Naive thymus-derived CD4-positive, alpha-beta T cell (primary cell): ENCODE results near the gene CAPN5. TPM values are rescaled to one million over a fixed set of nuclear protein-coding genes. Genes with fewer than 3 reads are reported as not detected.
A peak's percentile ranks its signal among the peaks of the same experiment; 100 is the strongest.

Experiments
- ATAC-seq: fragments of 150-1000 bp; cut with Tn5 transposase; 2 replicates; pipeline ENCODE4 v1.10.0; 2021; ENCODE audit warnings: mild to moderate bottlenecking, moderate library complexity
- CTCF ChIA-PET: fragments of 350-600 bp; sonication (Branson Sonifier 250); formaldehyde crosslinking; loops from one replicate; lab custom pipeline; 2021; ENCODE audit warnings: antibody characterized with exemption; lab: Charles Lee
- POLR2A ChIA-PET: fragments of 350-600 bp; sonication (Branson Sonifier 250); formaldehyde crosslinking; loops from one replicate; lab custom pipeline; 2021; ENCODE audit warnings: antibody characterized with exemption, inconsistent platforms; lab: Charles Lee
- DNase-seq, 9 donors: peaks; one replicate each; pipeline versions ENCODE4 v3.0.0 to v3.0.0-alpha.2; 2020 to 2022; ENCODE audit warnings: mixed read lengths in 1 of 9
- H3K27ac ChIP-seq: one replicate; pipeline ENCODE4 v1.7.0; 2013; ENCODE audit warnings: mild to moderate bottlenecking, low read depth, low read length, moderate library complexity
- H3K27me3 ChIP-seq, 2 donors: one replicate each; pipeline ENCODE4 v1.7.0; 2013; ENCODE audit warnings: low read length in 2 of 2, mild to moderate bottlenecking in 2 of 2, moderate library complexity in 2 of 2; ENCODE audit not compliant: control insufficient read depth in 2 of 2, insufficient read depth in 2 of 2
- H3K36me3 ChIP-seq, 3 experiments: 1 replicate in 2 of 3; 2 replicates in 1 of 3; pipeline ENCODE4 v1.7.0; 2013; ENCODE audit warnings: low read length in 3 of 3, mild to moderate bottlenecking in 3 of 3, moderate library complexity in 1 of 3; ENCODE audit not compliant: insufficient read depth in 3 of 3, control insufficient read depth in 2 of 3
- H3K4me1 ChIP-seq, 2 donors: one replicate each; pipeline ENCODE4 v1.7.0; 2013; ENCODE audit warnings: low read length in 2 of 2, mild to moderate bottlenecking in 2 of 2, moderate library complexity in 1 of 2; ENCODE audit not compliant: control insufficient read depth in 2 of 2, insufficient read depth in 2 of 2
- H3K4me3 ChIP-seq: 2 replicates; pipeline ENCODE4 v1.7.0; 2013; ENCODE audit warnings: mild to moderate bottlenecking, low read length
- H3K9me3 ChIP-seq, 3 experiments: 1 replicate in 2 of 3; 2 replicates in 1 of 3; pipeline ENCODE4 v1.7.0; 2013; ENCODE audit warnings: low read length in 3 of 3; ENCODE audit not compliant: control insufficient read depth in 2 of 3
- H3K27ac Mint-ChIP-seq, 9 donors: one replicate each; pipeline ENCODE4 v1.8.0; 2020 to 2022; ENCODE audit warnings: mixed read lengths in 9 of 9, mild to moderate bottlenecking in 8 of 9, moderate library complexity in 5 of 9, inconsistent platforms in 2 of 9
- H3K27me3 Mint-ChIP-seq, 5 donors: one replicate each; pipeline ENCODE4 v1.8.0; 2021 to 2022; ENCODE audit warnings: mixed read lengths in 5 of 5, mild to moderate bottlenecking in 1 of 5
- H3K36me3 Mint-ChIP-seq, 5 donors: one replicate each; pipeline ENCODE4 v1.8.0; 2020 to 2022; ENCODE audit warnings: mixed read lengths in 5 of 5, mild to moderate bottlenecking in 3 of 5, inconsistent platforms in 1 of 5
- H3K4me1 Mint-ChIP-seq, 7 donors: one replicate each; pipeline ENCODE4 v1.8.0; 2020 to 2022; ENCODE audit warnings: mixed read lengths in 7 of 7, mild to moderate bottlenecking in 3 of 7, inconsistent platforms in 1 of 7
- H3K4me3 Mint-ChIP-seq, 10 donors: one replicate each; pipeline ENCODE4 v1.8.0; 2020 to 2022; ENCODE audit warnings: mild to moderate bottlenecking in 10 of 10, mixed read lengths in 10 of 10, moderate library complexity in 6 of 10, inconsistent platforms in 2 of 10
- H3K9me3 Mint-ChIP-seq, 11 donors: one replicate each; pipeline ENCODE4 v1.8.0; 2020 to 2022; ENCODE audit warnings: mixed read lengths in 11 of 11, mild to moderate bottlenecking in 4 of 11, inconsistent platforms in 1 of 11, moderate library complexity in 1 of 11
- intact Hi-C, 2 donors: fragments of 100-400 bp; cut with micrococcal nuclease; formaldehyde crosslinking; loops; one replicate each; pipeline ENCODE4 v1.15.1; 2023
- polyA plus RNA-seq, 2 donors: library from polyadenylated mRNA; unstranded; fragments of 300-500 nt; fragmentation: Illumina TruSeq; gene quantifications; one replicate each; pipeline ENCODE4 v1.2.3, GENCODE V29; 2021
- total RNA-seq, 6 experiments: library from RNA in 5 of 6; stranded (reverse) in 5 of 6; gene quantifications; 1 replicate in 5 of 6; 2 replicates in 1 of 6; pipeline ENCODE4 v1.2.3 and lab custom pipeline; 2021 to 2026

CAPN5 gene
- total and polyA plus RNA-seq, 7 experiments from 2014 or later: 0.94 to 5.8 (median 5.6) TPM

DNA sequence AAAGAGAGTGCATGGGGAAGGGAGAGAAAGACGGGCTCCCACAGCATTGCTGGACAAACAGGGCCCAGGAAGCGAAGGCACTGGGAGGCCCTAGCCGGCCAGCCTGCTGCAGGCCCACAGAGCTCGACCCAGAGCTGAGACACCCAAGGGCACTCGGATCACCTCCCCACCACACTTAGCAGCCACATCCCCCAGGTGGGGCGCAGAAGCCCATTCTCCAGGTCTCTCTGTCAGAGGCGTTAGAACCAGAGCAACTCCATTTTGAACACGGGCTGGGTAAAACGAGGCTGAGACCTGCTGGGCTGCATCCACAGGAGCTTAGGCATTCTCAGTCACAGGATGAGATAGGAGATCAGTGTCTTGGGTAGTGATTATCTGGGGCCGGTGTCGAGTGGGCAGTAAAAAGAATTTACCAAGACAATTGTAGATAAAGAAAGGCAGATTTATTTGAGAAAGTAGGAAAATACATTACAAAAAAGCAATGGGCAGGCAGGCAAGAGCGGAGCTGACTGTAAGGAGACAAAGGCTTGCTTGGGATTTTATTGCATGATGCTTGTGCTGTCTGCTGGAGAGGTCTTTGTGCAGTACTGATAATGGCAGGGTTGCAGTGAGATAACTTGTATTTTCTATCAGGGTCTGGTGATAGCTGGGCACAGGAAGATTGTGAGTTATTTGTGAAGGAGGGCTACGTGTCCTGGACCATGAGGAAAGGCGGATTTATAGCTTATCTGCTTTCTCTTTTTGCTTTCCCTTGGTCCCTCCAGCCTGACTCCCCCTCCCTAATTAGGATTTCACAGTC, 13.4 kb upstream of the CAPN5 start:
- DNase-seq: no peak
- H3K27me3 Mint-ChIP-seq: peaks cover 0 to under 1% (median 0%) of the 10 kb centered on the region in 5 donors
- H3K4me3 ChIP-seq: no peak overlapping the region
- H3K36me3 Mint-ChIP-seq: no peaks in the 10 kb centered on the region
- CTCF ChIA-PET: interaction anchor here (1.0 to 1.2 kb wide), 2 partner anchors 38 to 134 kb away, joined by 3 to 8 read pairs; no protein-coding TSS in a partner anchor
- H3K36me3 ChIP-seq: no peaks in the 10 kb centered on the region
- no peaks in the 10 kb centered on the region for H3K27me3 ChIP-seq
- no peak for ATAC-seq
- H3K9me3 ChIP-seq: peaks cover 0 to 13% (median 0%) of the 10 kb centered on the region in 3 experiments
- intact Hi-C loops: no loop called here
- H3K4me3 Mint-ChIP-seq: no peak overlapping the region
- peaks cover 0 to 29% (median 9%) of the 10 kb centered on the region in 11 donors for H3K9me3 Mint-ChIP-seq
- H3K4me1 Mint-ChIP-seq: no peaks in the 10 kb centered on the region
- no peaks in the 10 kb centered on the region for H3K4me1 ChIP-seq
- POLR2A ChIA-PET: no interaction called here
- H3K27ac Mint-ChIP-seq: no peak overlapping the region
- no peak overlapping the region for H3K27ac ChIP-seq

DNA sequence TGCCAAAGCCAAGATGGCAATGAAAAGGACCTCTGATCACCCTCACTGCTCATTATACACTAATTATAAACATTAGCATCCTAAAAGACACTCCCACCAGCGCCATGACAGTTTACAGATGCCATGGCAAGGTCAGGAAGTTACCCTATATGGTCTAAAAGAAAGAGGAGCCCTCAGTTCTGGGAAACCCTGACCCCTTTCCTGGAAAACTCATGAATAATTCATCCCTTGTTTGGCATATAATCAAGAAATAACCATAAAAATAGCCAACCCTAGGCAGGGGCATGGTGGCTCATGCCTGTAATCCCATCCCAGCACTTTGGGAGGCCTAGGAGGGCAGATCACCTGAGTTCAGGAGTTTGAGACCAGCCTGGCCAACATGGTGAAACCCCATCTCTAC, 12.7 kb upstream of the CAPN5 start:
- H3K36me3 ChIP-seq: no peaks in the 10 kb centered on the region
- POLR2A ChIA-PET: no interaction called here
- DNase-seq: no peak
- H3K4me3 Mint-ChIP-seq: no peak overlapping the region
- H3K27ac Mint-ChIP-seq: no peak overlapping the region
- no peaks in the 10 kb centered on the region for H3K36me3 Mint-ChIP-seq
- intact Hi-C loops: no loop called here
- peaks cover 0 to 13% (median 0%) of the 10 kb centered on the region in 3 experiments for H3K9me3 ChIP-seq
- no peak overlapping the region for H3K27ac ChIP-seq
- no peak for ATAC-seq
- no peaks in the 10 kb centered on the region for H3K27me3 ChIP-seq
- peaks cover 0 to 29% (median 9%) of the 10 kb centered on the region in 11 donors for H3K9me3 Mint-ChIP-seq
- CTCF ChIA-PET: interaction anchor here (1.2 kb wide), 1 partner anchor 37 kb away, joined by 8 read pairs; no protein-coding TSS in a partner anchor
- H3K4me1 Mint-ChIP-seq: no peaks in the 10 kb centered on the region
- H3K4me1 ChIP-seq: no peaks in the 10 kb centered on the region
- no peak overlapping the region for H3K4me3 ChIP-seq
- peaks cover 0 to 6% (median 0%) of the 10 kb centered on the region in 5 donors for H3K27me3 Mint-ChIP-seq

DNA sequence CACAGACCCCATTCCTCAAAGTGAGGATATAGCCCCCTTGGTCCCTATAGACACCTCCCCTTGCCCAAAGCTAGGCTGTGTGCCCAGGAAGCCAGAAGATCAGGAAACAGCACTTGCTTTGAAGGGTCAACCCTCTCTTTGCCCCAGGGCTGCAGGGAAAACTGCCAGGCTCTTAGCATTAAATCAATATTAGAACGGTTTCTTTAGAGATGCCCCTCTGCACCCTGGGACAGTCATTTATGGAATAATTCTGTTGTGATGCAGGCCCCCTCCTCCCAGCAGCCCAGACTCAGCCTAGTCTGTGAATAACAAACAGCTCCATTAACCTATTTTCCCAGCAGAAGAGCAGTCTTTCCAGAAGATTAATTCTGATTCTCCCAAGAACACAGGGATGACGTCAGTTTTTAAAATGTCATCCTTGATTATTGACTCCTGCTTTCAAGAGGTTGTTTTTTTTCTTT, 11.6 kb upstream of the CAPN5 start:
- CTCF ChIA-PET: interaction anchor here (0.7 kb wide), 2 partner anchors 35 to 1264 kb away, joined by 3 to 5 read pairs; no protein-coding TSS in a partner anchor
- no peaks in the 10 kb centered on the region for H3K4me1 Mint-ChIP-seq
- H3K36me3 Mint-ChIP-seq: no peaks in the 10 kb centered on the region
- intact Hi-C loops: no loop called here
- POLR2A ChIA-PET: no interaction called here
- peaks cover 0 to 29% (median 9%) of the 10 kb centered on the region in 11 donors for H3K9me3 Mint-ChIP-seq
- Histone ChIP-seq H3K9me3 (peaks cover 0 to 13% (median 0%) of the 10 kb centered on the region in 3 experiments), H3K4me1 (no peaks in the 10 kb centered on the region), H3K36me3 (no peaks in the 10 kb centered on the region), H3K27me3 (no peaks in the 10 kb centered on the region), H3K27ac (no peak overlapping the region), H3K4me3 (no peak overlapping the region)
- no peak for ATAC-seq
- peaks cover 0 to 12% (median 0%) of the 10 kb centered on the region in 5 donors for H3K27me3 Mint-ChIP-seq
- peak overlapping the region in 1 of 9 donors; percentile 23 for H3K27ac Mint-ChIP-seq
- DNase-seq: no peak
- H3K4me3 Mint-ChIP-seq: no peak overlapping the region

DNA sequence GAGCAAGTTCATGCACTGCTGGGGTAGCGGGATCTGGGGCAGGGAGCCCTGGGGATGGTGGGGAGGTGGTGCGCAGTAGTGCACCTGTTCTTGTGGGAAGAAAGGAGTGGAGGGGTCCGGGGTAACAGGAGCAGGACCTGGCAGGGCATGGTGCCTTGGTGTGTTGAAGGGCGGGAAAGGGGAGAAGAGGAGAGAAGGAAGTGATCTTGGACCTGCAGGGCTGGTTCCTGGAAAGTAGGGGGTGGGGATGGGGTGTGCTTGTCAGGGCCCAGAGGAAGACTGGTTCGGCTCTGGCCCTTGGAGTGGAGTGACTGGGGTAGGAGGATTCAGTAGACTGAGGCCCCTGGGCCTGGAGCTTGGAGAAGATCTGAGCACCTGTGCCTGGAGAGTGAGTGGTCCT, 10.9 kb upstream of the CAPN5 start:
- Histone ChIP-seq H3K27me3 (no peaks in the 10 kb centered on the region), H3K9me3 (peaks cover 0 to 13% (median 0%) of the 10 kb centered on the region in 3 experiments), H3K4me3 (no peak overlapping the region), H3K4me1 (no peaks in the 10 kb centered on the region), H3K27ac (no peak overlapping the region), H3K36me3 (no peaks in the 10 kb centered on the region)
- Mint-ChIP-seq H3K9me3 (peaks cover 0 to 29% (median 9%) of the 10 kb centered on the region in 11 donors), H3K27me3 (peaks cover 0 to 20% (median 0%) of the 10 kb centered on the region in 5 donors), H3K4me1 (no peaks in the 10 kb centered on the region), H3K4me3 (no peak overlapping the region), H3K36me3 (no peaks in the 10 kb centered on the region), H3K27ac (no peak overlapping the region)
- intact Hi-C loops: no loop called here
- ChIA-PET POLR2A (no interaction called here), CTCF (interaction anchor here (0.7 kb wide), 1 partner anchor 1265 kb away, joined by 5 read pairs; no protein-coding TSS in a partner anchor)
- ATAC-seq (no peak), DNase-seq (no peak)

GRCh38 chr11:77056814-77057402, 9.9 kb upstream of the CAPN5 start:
- H3K36me3 ChIP-seq: no peaks in the 10 kb centered on the region
- POLR2A ChIA-PET: no interaction called here
- no peaks in the 10 kb centered on the region for H3K4me1 ChIP-seq
- ATAC-seq: no peak
- H3K27me3 ChIP-seq: no peaks in the 10 kb centered on the region
- intact Hi-C loops: no loop called here
- Mint-ChIP-seq H3K36me3 (no peaks in the 10 kb centered on the region), H3K4me3 (no peak overlapping the region), H3K27me3 (peaks cover 0 to 28% (median 0%) of the 10 kb centered on the region in 5 donors), H3K9me3 (peaks cover 0 to 34% (median 10%) of the 10 kb centered on the region in 11 donors), H3K4me1 (no peaks in the 10 kb centered on the region), H3K27ac (no peak overlapping the region)
- no peak overlapping the region for H3K4me3 ChIP-seq
- CTCF ChIA-PET: no interaction called here
- no peak overlapping the region for H3K27ac ChIP-seq
- peaks cover 0 to 13% (median 0%) of the 10 kb centered on the region in 3 experiments for H3K9me3 ChIP-seq
- no peak for DNase-seq

DNA sequence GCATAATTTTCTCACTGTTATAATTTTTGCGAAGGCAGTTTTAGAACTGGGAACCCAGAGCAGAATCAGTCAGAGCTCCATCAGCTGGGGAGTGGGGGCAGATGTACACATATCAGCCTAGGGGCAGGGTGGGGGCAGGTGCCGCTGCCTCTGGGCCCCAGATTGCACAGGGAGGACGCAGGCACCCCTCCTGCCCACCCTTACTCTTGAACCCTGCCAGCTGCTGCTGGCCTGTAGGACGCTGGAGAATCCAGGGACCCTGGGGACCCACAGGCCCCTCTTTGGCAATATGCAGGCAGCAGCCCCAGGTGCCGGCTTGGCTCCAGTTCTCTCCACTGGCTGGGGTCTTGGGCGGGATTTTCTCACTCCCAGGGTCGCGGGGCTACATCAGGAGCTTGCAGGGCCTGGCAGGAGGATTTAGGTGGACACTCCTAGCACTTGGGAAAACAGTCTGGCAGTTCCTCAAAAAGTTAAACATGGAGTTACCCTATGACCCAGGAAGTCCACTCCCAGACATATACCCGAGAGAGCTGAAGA, 8.8 kb upstream of the CAPN5 start:
- no peak for ATAC-seq
- POLR2A ChIA-PET: no interaction called here
- H3K4me3 Mint-ChIP-seq: no peak overlapping the region
- Histone ChIP-seq H3K36me3 (no peaks in the 10 kb centered on the region), H3K27ac (no peak overlapping the region), H3K9me3 (peaks cover 0 to 13% (median 0%) of the 10 kb centered on the region in 3 experiments), H3K4me3 (no peak overlapping the region), H3K4me1 (no peaks in the 10 kb centered on the region), H3K27me3 (no peaks in the 10 kb centered on the region)
- no peaks in the 10 kb centered on the region for H3K36me3 Mint-ChIP-seq
- peaks cover 0 to 31% (median 0%) of the 10 kb centered on the region in 5 donors for H3K27me3 Mint-ChIP-seq
- intact Hi-C loops: no loop called here
- H3K4me1 Mint-ChIP-seq: no peaks in the 10 kb centered on the region
- no peak for DNase-seq
- peaks cover 0 to 38% (median 10%) of the 10 kb centered on the region in 11 donors for H3K9me3 Mint-ChIP-seq
- peak overlapping the region in 1 of 9 donors; percentile 51 for H3K27ac Mint-ChIP-seq
- CTCF ChIA-PET: interaction anchor here (0.8 to 1.2 kb wide), 2 partner anchors 33 to 69 kb away, joined by 3 read pairs; no protein-coding TSS in a partner anchor
